Dendritic cell treated with granulocyte-macrophage colony-stimulating factor and Interleukin-4, amounts not matched to agents 40 ng/mL and 50 ng/mL, for 4 days (primary cell): ENCODE data around the gene FARP1.
"Not testable (repeated sequence)": the region's sequence is repeated elsewhere in the genome, so short reads cannot be mapped to it uniquely, and the experiment has no call there.

Source experiments
- H3K27ac Mint-ChIP-seq: one replicate; pipeline ENCODE4 v1.8.0; 2022; ENCODE audit warnings: mild to moderate bottlenecking, mixed read lengths
- H3K27me3 Mint-ChIP-seq: one replicate; pipeline ENCODE4 v1.8.0; 2022; ENCODE audit warnings: mild to moderate bottlenecking, mixed read lengths
- H3K36me3 Mint-ChIP-seq: one replicate; pipeline ENCODE4 v1.8.0; 2022; ENCODE audit warnings: low read depth, mixed read lengths
- H3K4me1 Mint-ChIP-seq: one replicate; pipeline ENCODE4 v1.8.0; 2022; ENCODE audit warnings: low read depth, mixed read lengths
- H3K4me3 Mint-ChIP-seq: one replicate; pipeline ENCODE4 v1.8.0; 2022; ENCODE audit warnings: mild to moderate bottlenecking, moderate library complexity, mixed read lengths
- H3K9me3 Mint-ChIP-seq: one replicate; pipeline ENCODE4 v1.8.0; 2022; ENCODE audit warnings: mixed read lengths
- intact Hi-C: fragments of 100-400 bp; cut with micrococcal nuclease; formaldehyde crosslinking; loops from one replicate; pipeline ENCODE4 v1.15.0; 2022

FARP1 gene

GRCh38 chr13:98267080-98267912 is 124.4 kb downstream of the FARP1 start:
- Mint-ChIP-seq H3K9me3 (no peaks in the 10 kb centered on the region), H3K4me1 (no peaks in the 10 kb centered on the region), H3K36me3 (no peaks in the 10 kb centered on the region), H3K27ac (no peak overlapping the region), H3K4me3 (no peak overlapping the region), H3K27me3 (no peaks in the 10 kb centered on the region)
- intact Hi-C loops, result no loop called here

- Mint-ChIP-seq H3K4me3 (no peak overlapping the region), H3K4me1 (no peaks in the 10 kb centered on the region), H3K27me3 (no peaks in the 10 kb centered on the region), H3K9me3 (no peaks in the 10 kb centered on the region), H3K36me3 (no peaks in the 10 kb centered on the region), H3K27ac (no peak overlapping the region)
- intact Hi-C loops, result no loop called here
Observed at GRCh38 chr13:98269386-98269785, 126.5 kb downstream of the FARP1 start.

- Mint-ChIP-seq H3K36me3 (no peaks in the 10 kb centered on the region), H3K9me3 (no peaks in the 10 kb centered on the region), H3K27me3 (no peaks in the 10 kb centered on the region), H3K27ac (no peak overlapping the region), H3K4me3 (no peak overlapping the region), H3K4me1 (no peaks in the 10 kb centered on the region)
- intact Hi-C loops, result no loop called here
Observed at GRCh38 chr13:98270819-98271218, 127.9 kb downstream of the FARP1 start.

GRCh38 chr13:98271646-98272045 is 128.8 kb downstream of the FARP1 start:
- intact Hi-C loops, H3K4me1 Mint-ChIP-seq, H3K9me3 Mint-ChIP-seq, H3K36me3 Mint-ChIP-seq, H3K4me3 Mint-ChIP-seq, H3K27ac Mint-ChIP-seq, H3K27me3 Mint-ChIP-seq: not testable (repeated sequence)

GRCh38 chr13:98272549-98272948 is 129.7 kb downstream of the FARP1 start:
- Mint-ChIP-seq H3K9me3 (no peaks in the 10 kb centered on the region), H3K4me1 (no peaks in the 10 kb centered on the region), H3K27ac (no peak overlapping the region), H3K4me3 (no peak overlapping the region), H3K27me3 (no peaks in the 10 kb centered on the region), H3K36me3 (no peaks in the 10 kb centered on the region)
- intact Hi-C loops, result no loop called here

GRCh38 chr13:98273067-98273823 is 130.4 kb downstream of the FARP1 start:
- Mint-ChIP-seq H3K4me1 (no peaks in the 10 kb centered on the region), H3K36me3 (no peaks in the 10 kb centered on the region), H3K27me3 (no peaks in the 10 kb centered on the region), H3K27ac (no peak overlapping the region), H3K4me3 (no peak overlapping the region), H3K9me3 (no peaks in the 10 kb centered on the region)
- intact Hi-C loops, result no loop called here

- Mint-ChIP-seq H3K9me3 (no peaks in the 10 kb centered on the region), H3K27ac (no peak overlapping the region), H3K36me3 (no peaks in the 10 kb centered on the region), H3K4me3 (no peak overlapping the region), H3K4me1 (no peaks in the 10 kb centered on the region), H3K27me3 (no peaks in the 10 kb centered on the region)
- intact Hi-C loops, result no loop called here
Observed at GRCh38 chr13:98273824-98274742, 131.2 kb downstream of the FARP1 start.

- Mint-ChIP-seq H3K27me3 (no peaks in the 10 kb centered on the region), H3K27ac (no peak overlapping the region), H3K36me3 (no peaks in the 10 kb centered on the region), H3K4me3 (no peak overlapping the region), H3K4me1 (peaks cover 4% of the 10 kb centered on the region), H3K9me3 (no peaks in the 10 kb centered on the region)
- intact Hi-C loops, result no loop called here
Observed at GRCh38 chr13:98274921-98275487, 132.1 kb downstream of the FARP1 start.

GRCh38 chr13:98275681-98276171 is 132.8 kb downstream of the FARP1 start:
- H3K4me3 Mint-ChIP-seq, result no peak overlapping the region
- H3K9me3 Mint-ChIP-seq, result no peaks in the 10 kb centered on the region
- intact Hi-C loops, result no loop called here
- H3K27me3 Mint-ChIP-seq, result no peaks in the 10 kb centered on the region
- no peaks in the 10 kb centered on the region for H3K36me3 Mint-ChIP-seq
- H3K27ac Mint-ChIP-seq, result no peak overlapping the region
- H3K4me1 Mint-ChIP-seq, result peaks cover 6% of the 10 kb centered on the region

- Mint-ChIP-seq H3K4me1 (peaks cover 6% of the 10 kb centered on the region), H3K27me3 (no peaks in the 10 kb centered on the region), H3K9me3 (no peaks in the 10 kb centered on the region), H3K27ac (no peak overlapping the region), H3K36me3 (no peaks in the 10 kb centered on the region), H3K4me3 (no peak overlapping the region)
- intact Hi-C loops, result no loop called here
Observed at GRCh38 chr13:98276486-98276885, 133.6 kb downstream of the FARP1 start.

- no peaks in the 10 kb centered on the region for H3K9me3 Mint-ChIP-seq
- intact Hi-C loops, result no loop called here
- no peaks in the 10 kb centered on the region for H3K27me3 Mint-ChIP-seq
- H3K27ac Mint-ChIP-seq, result no peak overlapping the region
- peaks cover 6% of the 10 kb centered on the region for H3K4me1 Mint-ChIP-seq
- H3K4me3 Mint-ChIP-seq, result no peak overlapping the region
- H3K36me3 Mint-ChIP-seq, result no peaks in the 10 kb centered on the region
Observed at GRCh38 chr13:98278068-98278724, 135.3 kb downstream of the FARP1 start.

GRCh38 chr13:98279473-98280175 is 136.7 kb downstream of the FARP1 start:
- H3K27ac Mint-ChIP-seq, result no peak overlapping the region
- H3K9me3 Mint-ChIP-seq, result no peaks in the 10 kb centered on the region
- H3K27me3 Mint-ChIP-seq, result no peaks in the 10 kb centered on the region
- intact Hi-C loops, result no loop called here
- no peak overlapping the region for H3K4me3 Mint-ChIP-seq
- no peaks in the 10 kb centered on the region for H3K36me3 Mint-ChIP-seq
- H3K4me1 Mint-ChIP-seq, result peaks cover 6% of the 10 kb centered on the region

- Mint-ChIP-seq H3K36me3 (no peaks in the 10 kb centered on the region), H3K27me3 (no peaks in the 10 kb centered on the region), H3K4me1 (peaks cover 6% of the 10 kb centered on the region), H3K27ac (no peak overlapping the region), H3K9me3 (no peaks in the 10 kb centered on the region), H3K4me3 (no peak overlapping the region)
- intact Hi-C loops, result no loop called here
Observed at GRCh38 chr13:98280176-98280510, 137.2 kb downstream of the FARP1 start.
